ENCODE measurements around the gene LRIF1. TPM values are rescaled to one million over a fixed set of nuclear protein-coding genes. Genes with fewer than 3 reads are reported as not detected.
"Not testable (repeated sequence)": the region's sequence is repeated elsewhere in the genome, so short reads cannot be mapped to it uniquely, and the experiment has no call there.

LRIF1 gene
- 10 to 100 TPM; 20.6 to 37.2 (median 22.0) TPM for polyA plus RNA-seq

DNA sequence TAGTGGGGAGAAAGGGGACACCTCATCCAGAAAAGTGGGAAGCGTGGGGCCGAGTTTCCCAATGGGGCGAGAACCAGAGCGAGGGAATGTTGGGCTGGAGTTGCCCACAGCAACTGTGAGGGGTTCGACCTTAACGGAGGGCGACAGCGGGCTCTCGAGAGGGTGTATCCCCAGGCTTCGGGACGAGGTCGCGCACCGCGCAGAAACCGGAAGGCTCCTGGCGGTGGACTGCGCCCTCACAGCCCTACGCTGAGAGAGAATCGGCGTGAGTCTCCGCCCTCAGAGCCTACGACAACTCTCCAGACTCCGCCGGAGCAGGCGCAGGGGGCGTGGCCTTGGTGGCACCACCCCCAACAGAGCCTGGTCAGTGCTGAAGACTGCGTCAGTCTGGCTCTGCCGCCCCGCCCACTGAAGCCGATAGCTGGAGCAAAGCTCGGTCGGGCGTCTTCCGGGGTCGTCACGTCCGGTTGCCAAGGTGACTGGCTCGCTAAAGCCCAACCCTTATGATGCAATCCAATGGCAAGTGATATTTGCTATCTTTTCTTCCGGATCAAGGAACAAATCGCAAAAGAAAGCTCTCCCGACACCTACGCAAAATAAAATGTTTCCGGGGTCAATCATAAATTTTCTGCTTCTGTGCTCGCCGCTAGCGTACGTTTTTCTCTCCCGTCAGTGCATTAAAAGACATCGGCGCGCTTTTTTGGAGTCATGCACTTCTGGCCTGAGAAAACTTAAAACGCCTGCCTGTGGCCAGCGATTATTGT lies at the start of gene LRIF1:
TSS of gene LRIF1 (minus strand) at position 232 of the 764 bp plus-strand sequence. CDS start 234 bp downstream, outside the sequence.
- peaks cover 34 to 64% (median 44%) of the 10 kb centered on the region in 6 donors for H3K9me3 Mint-ChIP-seq
- peaks cover 42 to 56% of the 10 kb centered on the region in 2 donors for H3K4me1 Mint-ChIP-seq
- H3K27ac Mint-ChIP-seq = peak within 1 kb of the TSS; percentile 93 to 99 (median 97)
- peaks cover 15 to 28% (median 28%) of the 10 kb centered on the region in 3 donors for H3K27me3 Mint-ChIP-seq (ENCODE audit: low read depth in 3 of 3)
- peak within 1 kb of the TSS; percentile 89 to 94 (median 93) for H3K4me3 Mint-ChIP-seq
- DNase-seq = peak; percentile 99 to 100 (median 100)
- peaks cover 29 to 37% (median 34%) of the 10 kb centered on the region in 3 donors for H3K36me3 Mint-ChIP-seq

GRCh38 chr1:111008031-111008430 lies 44.3 kb upstream of the LRIF1 start:
- Mint-ChIP-seq H3K27ac (no peak overlapping the region), H3K4me1 (no peaks in the 10 kb centered on the region), H3K9me3 (peaks cover 2 to 22% (median 14%) of the 10 kb centered on the region in 6 donors), H3K27me3 (ENCODE audit: low read depth in 3 of 3) (peaks cover 17 to 48% (median 19%) of the 10 kb centered on the region in 3 donors), H3K36me3 (peaks cover 0 to 4% (median 0%) of the 10 kb centered on the region in 3 donors), H3K4me3 (no peak overlapping the region)
- DNase-seq = no peak

DNA sequence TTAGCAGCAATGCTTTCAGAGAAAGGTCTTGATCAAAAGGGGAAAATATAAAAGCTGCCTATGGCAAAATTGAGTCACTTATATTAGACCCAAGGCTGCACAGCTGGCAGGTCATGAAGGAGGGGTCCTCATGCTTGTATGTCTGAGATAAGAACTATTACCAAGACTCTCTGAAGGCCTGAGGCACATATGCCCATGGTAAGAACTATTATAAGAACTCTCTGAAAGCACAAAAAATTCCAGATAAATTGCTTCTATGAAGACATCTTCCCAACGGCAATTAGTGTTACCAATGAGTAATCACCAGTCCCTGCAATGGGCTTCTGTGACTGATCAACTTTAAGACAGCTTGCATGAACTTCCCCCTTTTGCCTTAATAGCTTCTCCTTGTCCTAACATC lies 42.8 kb upstream of the LRIF1 start:
- Mint-ChIP-seq H3K4me3 (no peak overlapping the region), H3K9me3 (peaks cover 2 to 19% (median 6%) of the 10 kb centered on the region in 6 donors), H3K27me3 (ENCODE audit: low read depth in 3 of 3) (peaks cover 13 to 37% (median 16%) of the 10 kb centered on the region in 3 donors), H3K36me3 (peaks cover 0 to 4% (median 0%) of the 10 kb centered on the region in 3 donors), H3K27ac (no peak overlapping the region), H3K4me1 (no peaks in the 10 kb centered on the region)
- DNase-seq = no peak

- H3K4me3 Mint-ChIP-seq, H3K4me1 Mint-ChIP-seq, H3K36me3 Mint-ChIP-seq, DNase-seq, H3K27ac Mint-ChIP-seq: not testable (repeated sequence)
- Mint-ChIP-seq H3K27me3 (ENCODE audit: low read depth in 3 of 3) (peaks cover 11 to 23% (median 12%) of the 10 kb centered on the region in 3 donors), H3K9me3 (peaks cover 0 to 14% (median 4%) of the 10 kb centered on the region in 6 donors)
Observed at GRCh38 chr1:110999607-111000006, 35.9 kb upstream of the LRIF1 start.

DNA sequence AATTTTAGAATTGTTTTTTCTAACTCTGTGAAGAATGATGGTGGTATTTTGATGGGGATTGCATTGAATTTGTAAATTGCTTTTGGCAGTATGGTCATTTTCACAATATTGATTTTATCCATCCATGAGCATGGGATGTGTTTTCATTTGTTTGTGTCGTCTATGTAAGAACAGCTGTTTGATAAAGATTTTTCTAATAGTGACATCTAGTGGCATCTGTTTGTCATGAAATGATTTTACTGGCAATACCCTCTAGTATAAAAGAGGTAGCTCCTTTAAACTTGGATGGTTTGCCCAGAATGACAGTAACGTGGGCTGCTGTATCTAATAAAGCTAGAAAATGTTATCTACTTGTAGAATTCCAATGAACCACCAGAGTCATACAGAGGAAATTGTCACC lies 28.6 kb upstream of the LRIF1 start:
- DNase-seq = peak; percentile 14 to 46 (median 33)
- peaks cover 4 to 17% (median 16%) of the 10 kb centered on the region in 3 donors for H3K27me3 Mint-ChIP-seq (ENCODE audit: low read depth in 3 of 3)
- not testable (repeated sequence) for H3K27ac Mint-ChIP-seq, H3K9me3 Mint-ChIP-seq, H3K4me1 Mint-ChIP-seq, H3K4me3 Mint-ChIP-seq, H3K36me3 Mint-ChIP-seq

- H3K4me3 Mint-ChIP-seq, H3K4me1 Mint-ChIP-seq, H3K27ac Mint-ChIP-seq, H3K9me3 Mint-ChIP-seq, H3K36me3 Mint-ChIP-seq, DNase-seq: not testable (repeated sequence)
- peaks cover 2 to 17% (median 16%) of the 10 kb centered on the region in 3 donors for H3K27me3 Mint-ChIP-seq (ENCODE audit: low read depth in 3 of 3)
Observed at GRCh38 chr1:110991295-110991694, 27.6 kb upstream of the LRIF1 start.

- H3K4me1 Mint-ChIP-seq = no peaks in the 10 kb centered on the region
- H3K27ac Mint-ChIP-seq = no peak overlapping the region
- DNase-seq = no peak
- H3K27me3 Mint-ChIP-seq (ENCODE audit: low read depth in 3 of 3) = peaks cover 2 to 16% (median 13%) of the 10 kb centered on the region in 3 donors
- H3K36me3 Mint-ChIP-seq = no peaks in the 10 kb centered on the region
- no peak overlapping the region for H3K4me3 Mint-ChIP-seq
- no peaks in the 10 kb centered on the region for H3K9me3 Mint-ChIP-seq
Observed at GRCh38 chr1:110990541-110990940, 26.8 kb upstream of the LRIF1 start.

DNA sequence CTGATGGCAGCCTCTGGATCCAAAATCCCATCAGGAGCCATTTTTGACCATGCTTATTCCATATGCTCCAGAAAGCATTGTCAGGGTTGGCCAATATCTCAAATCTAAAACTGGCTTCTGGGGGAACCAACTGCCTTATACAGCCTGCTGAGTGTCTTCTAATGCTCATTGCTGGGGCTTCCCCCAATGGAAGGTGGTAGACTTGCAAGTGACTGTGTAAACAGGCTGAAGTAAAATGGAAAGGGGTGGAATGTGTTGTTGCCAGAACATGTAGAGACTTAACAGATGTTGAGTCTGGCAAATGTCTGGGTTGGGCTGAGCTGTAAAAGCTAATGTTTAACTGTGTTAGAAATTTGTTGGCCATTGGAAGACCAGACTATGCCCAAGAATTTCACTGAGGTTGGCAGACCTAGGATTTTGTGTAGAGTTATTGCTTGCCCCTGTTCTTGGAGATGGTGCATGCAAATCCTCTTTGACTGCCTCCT lies 22.7 kb upstream of the LRIF1 start:
- H3K4me1 Mint-ChIP-seq = peaks cover 16 to 18% of the 10 kb centered on the region in 2 donors
- no peak for DNase-seq
- no peaks in the 10 kb centered on the region for H3K9me3 Mint-ChIP-seq
- H3K4me3 Mint-ChIP-seq = no peak overlapping the region
- H3K27ac Mint-ChIP-seq = no peak overlapping the region
- no peaks in the 10 kb centered on the region for H3K36me3 Mint-ChIP-seq
- peaks cover 4 to 7% (median 6%) of the 10 kb centered on the region in 3 donors for H3K27me3 Mint-ChIP-seq (ENCODE audit: low read depth in 3 of 3)

DNA sequence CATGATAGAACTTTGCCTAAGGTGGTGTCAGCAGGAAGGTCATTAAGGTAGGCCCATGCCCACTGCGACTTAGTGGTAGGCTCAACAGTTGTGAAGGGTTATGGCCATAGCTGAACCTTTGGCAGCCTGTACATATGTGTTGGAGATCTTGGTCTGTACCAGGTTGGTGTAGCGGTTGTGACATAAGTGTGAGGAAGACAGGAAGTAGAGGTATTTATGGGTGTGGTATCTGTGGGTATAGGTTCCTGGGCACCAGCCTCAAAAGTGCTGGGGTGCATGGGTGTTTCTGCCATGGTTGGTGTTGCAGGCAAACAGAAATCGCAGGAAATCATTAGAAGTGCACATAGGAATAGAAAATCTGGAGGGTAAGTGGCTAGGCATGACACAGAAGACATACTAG lies 18.6 kb upstream of the LRIF1 start:
- H3K4me3 Mint-ChIP-seq = peak overlapping the region; percentile 29 to 68 (median 56)
- H3K36me3 Mint-ChIP-seq = peaks cover 0 to 4% (median 0%) of the 10 kb centered on the region in 3 donors
- peaks cover 6 to 12% (median 11%) of the 10 kb centered on the region in 3 donors for H3K27me3 Mint-ChIP-seq (ENCODE audit: low read depth in 3 of 3)
- H3K9me3 Mint-ChIP-seq = peaks cover 0 to 6% (median 1%) of the 10 kb centered on the region in 6 donors
- peak; percentile 48 to 70 (median 59) for DNase-seq
- H3K4me1 Mint-ChIP-seq = peaks cover 17 to 27% of the 10 kb centered on the region in 2 donors
- H3K27ac Mint-ChIP-seq = peak overlapping the region in 5 of 6 donors; percentile 33 to 82 (median 67)

- Mint-ChIP-seq H3K36me3 (peaks cover 7 to 15% (median 7%) of the 10 kb centered on the region in 3 donors), H3K27ac (no peak overlapping the region), H3K4me1 (peaks cover 17 to 27% of the 10 kb centered on the region in 2 donors), H3K4me3 (no peak overlapping the region), H3K27me3 (ENCODE audit: low read depth in 3 of 3) (peaks cover 6 to 21% (median 15%) of the 10 kb centered on the region in 3 donors), H3K9me3 (peaks cover 10 to 21% (median 14%) of the 10 kb centered on the region in 6 donors)
- DNase-seq = no peak
Observed at GRCh38 chr1:110979154-110979553, 15.4 kb upstream of the LRIF1 start.

DNA sequence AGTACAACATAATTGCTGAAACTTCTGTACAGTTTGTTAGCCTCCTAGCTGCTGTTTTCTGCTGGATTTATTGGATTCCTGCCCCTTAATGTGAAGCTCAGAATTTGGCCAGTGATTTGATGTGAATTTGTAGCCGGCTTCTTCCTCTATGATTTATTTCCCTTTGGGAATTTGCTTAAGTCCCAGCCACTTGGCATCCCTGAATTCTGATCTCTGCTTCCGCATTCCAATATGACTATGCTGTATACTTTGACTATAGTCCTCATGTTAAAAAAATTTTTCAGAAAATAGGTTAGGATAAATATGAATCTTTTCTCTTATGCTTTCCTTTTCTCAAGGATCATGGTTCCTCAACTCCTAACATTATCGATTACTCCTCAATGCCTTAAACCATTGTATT lies 12.4 kb upstream of the LRIF1 start:
- Mint-ChIP-seq H3K27ac (no peak overlapping the region), H3K4me3 (no peak overlapping the region), H3K4me1 (peaks cover 0 to 7% of the 10 kb centered on the region in 2 donors), H3K9me3 (peaks cover 12 to 36% (median 21%) of the 10 kb centered on the region in 6 donors), H3K36me3 (peaks cover 9 to 22% (median 14%) of the 10 kb centered on the region in 3 donors), H3K27me3 (ENCODE audit: low read depth in 3 of 3) (peaks cover 8 to 29% (median 22%) of the 10 kb centered on the region in 3 donors)
- no peak for DNase-seq

GRCh38 chr1:110975265-110975664 lies 11.5 kb upstream of the LRIF1 start:
- Mint-ChIP-seq H3K4me3 (no peak overlapping the region), H3K27me3 (ENCODE audit: low read depth in 3 of 3) (peaks cover 13 to 36% (median 22%) of the 10 kb centered on the region in 3 donors), H3K4me1 (no peaks in the 10 kb centered on the region), H3K36me3 (peaks cover 9 to 18% (median 16%) of the 10 kb centered on the region in 3 donors), H3K27ac (no peak overlapping the region), H3K9me3 (peaks cover 14 to 36% (median 22%) of the 10 kb centered on the region in 6 donors)
- DNase-seq = no peak

GRCh38 chr1:110967256-110967655 lies 3.5 kb upstream of the LRIF1 start:
- DNase-seq = no peak
- Mint-ChIP-seq H3K4me1 (peaks cover 25 to 31% of the 10 kb centered on the region in 2 donors), H3K9me3 (peaks cover 30 to 85% (median 54%) of the 10 kb centered on the region in 6 donors), H3K36me3 (peaks cover 20 to 25% (median 23%) of the 10 kb centered on the region in 3 donors), H3K4me3 (no peak overlapping the region), H3K27ac (no peak overlapping the region), H3K27me3 (ENCODE audit: low read depth in 3 of 3) (peaks cover 24 to 50% (median 40%) of the 10 kb centered on the region in 3 donors)

DNA sequence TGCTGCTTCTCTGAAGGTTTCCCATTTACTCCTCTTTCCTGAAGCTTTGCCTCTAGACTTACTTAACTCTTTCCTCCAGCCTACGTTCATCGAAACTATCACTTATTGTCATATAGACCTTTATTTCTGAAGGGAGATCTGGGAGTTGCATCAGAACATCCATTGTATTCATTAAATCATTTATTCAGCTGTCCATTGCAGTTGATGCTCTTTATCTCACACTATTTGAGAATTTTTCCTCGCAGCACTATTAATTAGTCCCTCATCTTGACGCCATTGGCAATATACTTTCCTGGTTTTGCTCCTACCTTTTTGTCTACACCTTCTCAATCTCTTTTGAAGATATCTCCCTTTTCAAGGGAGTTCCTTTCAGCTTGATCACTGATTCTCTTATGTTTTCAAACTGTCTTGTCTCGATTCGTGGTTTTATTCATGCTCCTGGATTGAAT lies 757 bp upstream of the LRIF1 start:
- peaks cover 29 to 39% (median 34%) of the 10 kb centered on the region in 3 donors for H3K36me3 Mint-ChIP-seq
- peaks cover 15 to 32% (median 32%) of the 10 kb centered on the region in 3 donors for H3K27me3 Mint-ChIP-seq (ENCODE audit: low read depth in 3 of 3)
- no peak for DNase-seq
- H3K27ac Mint-ChIP-seq = peak overlapping the region; percentile 93 to 99 (median 97)
- peak overlapping the region; percentile 89 to 94 (median 93) for H3K4me3 Mint-ChIP-seq
- H3K4me1 Mint-ChIP-seq = peaks cover 42 to 56% of the 10 kb centered on the region in 2 donors
- peaks cover 31 to 69% (median 45%) of the 10 kb centered on the region in 6 donors for H3K9me3 Mint-ChIP-seq
